Measurements from ENCODE around the gene SLC52A3. TPM values are rescaled to one million over a fixed set of nuclear protein-coding genes. Genes with fewer than 3 reads are reported as not detected.

SLC52A3 gene
- total and polyA plus RNA-seq, 2 donors (not counting 3 experiments of a cell fraction or from before 2014, with no cell fraction given), result not detected

GRCh38 chr20:815914-816606, 47.8 kb upstream of the SLC52A3 start:
- H3K9ac ChIP-seq (replicated peaks; ENCODE audit: extremely low read depth, insufficient read depth, low read length), result no peak overlapping the region
- H3K27me3 ChIP-seq (ENCODE audit: control insufficient read depth in 2 of 2, insufficient read depth in 2 of 2, low read length in 2 of 2), result peaks cover 0 to 2% of the 10 kb centered on the region in 2 experiments
- POLR2A ChIA-PET, result interaction anchor here (0.7 kb wide), 1 partner anchor 140 kb away, joined by 3 read pairs; no protein-coding TSS in a partner anchor
- no peak for TF ChIP-seq POLR2A (IDR thresholded peaks at IDR 0.05; ENCODE audit: low read depth, low read length)
- peak; percentile 97 for TF ChIP-seq CTCF (IDR thresholded peaks at IDR 0.05; ENCODE audit: extremely low read depth in 1 of 2, insufficient read depth in 1 of 2, low read depth in 1 of 2, low read length in 2 of 2)
- no peaks in the 10 kb centered on the region for H3K9me3 ChIP-seq (replicated peaks; ENCODE audit: control insufficient read depth, insufficient read depth, low read length)
- DNase-seq (ENCODE audit: low read depth, low spot score) (peak; percentile 61), FAIRE-seq (peak; percentile 93)
- no peak overlapping the region for H3K4me3 ChIP-seq (replicated peaks in 1 of 3; ENCODE audit: insufficient read depth in 1 of 3, low read depth in 1 of 3, low read length in 3 of 3)
- H3K4me1 ChIP-seq (ENCODE audit: control insufficient read depth, extremely low read depth, insufficient read depth, low read length), result no peaks in the 10 kb centered on the region
- no TSS peak for BruUV-seq (replicated peaks)
- H3K27ac ChIP-seq (ENCODE audit: insufficient read depth, low read depth, low read length), result no peak overlapping the region
- no peaks in the 10 kb centered on the region for H3K79me2 ChIP-seq (ENCODE audit: control insufficient read depth, insufficient read depth, low read length)
- no peak overlapping the region for H2AFZ ChIP-seq (ENCODE audit: low read depth, low read length)
- CTCF ChIA-PET, result interaction anchor here (0.6 to 7.3 kb wide), 15 partner anchors 8 to 397 kb away, joined by 3 to 441 read pairs (median 3); partner anchors contain the start of gene FAM110A
- H3K4me2 ChIP-seq (ENCODE audit: insufficient read depth, low read length), result no peak overlapping the region
- H3K9me1 ChIP-seq (replicated peaks; ENCODE audit: control insufficient read depth, extremely low read depth, insufficient read depth, low read length), result no peaks in the 10 kb centered on the region
- H4K20me1 ChIP-seq (replicated peaks; ENCODE audit: control insufficient read depth, extremely low read depth, insufficient read depth, low read length), result no peaks in the 10 kb centered on the region
- dilution Hi-C loops (cut with MboI; ENCODE audit: extremely low pct_ligation_motif_present, low sequenced_read_pairs) (no loop called here), intact Hi-C loops (cut with micrococcal nuclease) (loop anchor here (1.0 kb wide), 2 partner anchors 140 to 292 kb away; no protein-coding TSS in a partner anchor)
- no peaks in the 10 kb centered on the region for H3K36me3 ChIP-seq (ENCODE audit: control insufficient read depth in 2 of 2, extremely low read depth in 1 of 2, insufficient read depth in 2 of 2, low read length in 2 of 2)

GRCh38 chr20:815226-815625, 46.9 kb upstream of the SLC52A3 start:
- BruUV-seq (replicated peaks), result no TSS peak
- Histone ChIP-seq H3K27me3 (ENCODE audit: control insufficient read depth in 2 of 2, insufficient read depth in 2 of 2, low read length in 2 of 2) (peaks cover 0 to 2% of the 10 kb centered on the region in 2 experiments), H3K27ac (ENCODE audit: insufficient read depth, low read depth, low read length) (no peak overlapping the region), H3K4me1 (ENCODE audit: control insufficient read depth, extremely low read depth, insufficient read depth, low read length) (no peaks in the 10 kb centered on the region), H3K4me3 (replicated peaks in 1 of 3; ENCODE audit: insufficient read depth in 1 of 3, low read depth in 1 of 3, low read length in 3 of 3) (no peak overlapping the region), H3K79me2 (ENCODE audit: control insufficient read depth, insufficient read depth, low read length) (no peaks in the 10 kb centered on the region), H3K9me3 (replicated peaks; ENCODE audit: control insufficient read depth, insufficient read depth, low read length) (no peaks in the 10 kb centered on the region), H3K9me1 (replicated peaks; ENCODE audit: control insufficient read depth, extremely low read depth, insufficient read depth, low read length) (no peaks in the 10 kb centered on the region), H2AFZ (ENCODE audit: low read depth, low read length) (no peak overlapping the region), H3K4me2 (ENCODE audit: insufficient read depth, low read length) (no peak overlapping the region), H4K20me1 (replicated peaks; ENCODE audit: control insufficient read depth, extremely low read depth, insufficient read depth, low read length) (no peaks in the 10 kb centered on the region), H3K36me3 (ENCODE audit: control insufficient read depth in 2 of 2, extremely low read depth in 1 of 2, insufficient read depth in 2 of 2, low read length in 2 of 2) (no peaks in the 10 kb centered on the region), H3K9ac (replicated peaks; ENCODE audit: extremely low read depth, insufficient read depth, low read length) (no peak overlapping the region)
- FAIRE-seq (no peak), DNase-seq (ENCODE audit: low read depth, low spot score) (no peak)
- TF ChIP-seq FOS (IDR thresholded peaks at IDR 0.05; ENCODE audit: borderline replicate concordance, insufficient read depth, low read length), result no peak
- TF ChIP-seq GATA2 (IDR thresholded peaks at IDR 0.05; ENCODE audit: insufficient read depth, insufficient read length, low read depth, low read length), result no peak
- TF ChIP-seq JUN (IDR thresholded peaks at IDR 0.05; ENCODE audit: borderline replicate concordance, insufficient read depth, insufficient read length, low read depth), result no peak
- no peak for TF ChIP-seq POLR2AphosphoS5 (IDR thresholded peaks at IDR 0.05; ENCODE audit: insufficient read depth, low read depth, low read length)
- TF ChIP-seq EZH2 (IDR thresholded peaks at IDR 0.05; ENCODE audit: borderline replicate concordance, low read depth, low read length, severe bottlenecking), result no peak
- no peak for TF ChIP-seq POLR2A (IDR thresholded peaks at IDR 0.05; ENCODE audit: low read depth, low read length)
- no peak for TF ChIP-seq MAX (IDR thresholded peaks at IDR 0.05; ENCODE audit: insufficient read depth, insufficient read length)
- ChIA-PET CTCF (interaction anchor here (1.0 to 7.3 kb wide), 8 partner anchors 18 to 398 kb away, joined by 3 to 441 read pairs (median 4); partner anchors contain the start of gene FAM110A), POLR2A (no interaction called here)
- dilution Hi-C loops (cut with MboI; ENCODE audit: extremely low pct_ligation_motif_present, low sequenced_read_pairs), result no loop called here
- intact Hi-C loops (cut with micrococcal nuclease), result no loop called here
